ENCODE measurements around the gene P4HB.
A peak's percentile ranks its signal among the peaks of the same experiment; 100 is the strongest.

P4HB gene

DNA sequence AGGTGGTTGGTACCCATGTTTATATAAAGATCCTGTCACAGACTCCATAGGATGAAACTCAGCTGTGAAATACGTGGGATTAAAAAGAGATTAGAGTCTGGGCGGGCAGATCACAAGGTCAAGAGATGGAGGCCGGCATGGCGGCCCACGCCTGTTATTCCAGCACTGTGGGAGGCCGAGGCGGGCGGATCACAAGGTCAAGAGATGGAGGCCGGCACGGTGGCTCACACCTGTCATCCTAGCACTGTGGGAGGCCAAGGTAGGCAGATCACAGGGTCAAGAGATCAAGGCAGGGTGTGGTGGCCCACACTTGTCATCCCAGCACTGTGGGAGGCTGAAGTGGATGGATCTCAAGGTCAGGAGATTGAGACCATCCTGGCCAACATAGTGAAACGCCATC is 35.1 kb upstream of the P4HB start:
- DNase-seq = no peak

DNA sequence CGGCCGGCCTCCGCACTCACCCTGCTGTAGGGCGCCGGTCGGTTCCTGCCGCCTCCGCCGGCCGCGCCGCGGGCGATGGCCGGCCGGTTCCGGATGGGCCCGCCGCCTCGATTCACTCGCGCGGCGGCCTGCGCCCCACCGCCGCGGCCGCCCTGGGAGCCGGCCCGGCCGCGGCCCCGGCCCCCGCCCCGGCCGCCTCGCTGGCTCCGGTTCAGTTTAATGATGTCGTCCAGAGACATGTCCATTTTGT is 30.9 kb upstream of the P4HB start:
- no peak for DNase-seq

DNA sequence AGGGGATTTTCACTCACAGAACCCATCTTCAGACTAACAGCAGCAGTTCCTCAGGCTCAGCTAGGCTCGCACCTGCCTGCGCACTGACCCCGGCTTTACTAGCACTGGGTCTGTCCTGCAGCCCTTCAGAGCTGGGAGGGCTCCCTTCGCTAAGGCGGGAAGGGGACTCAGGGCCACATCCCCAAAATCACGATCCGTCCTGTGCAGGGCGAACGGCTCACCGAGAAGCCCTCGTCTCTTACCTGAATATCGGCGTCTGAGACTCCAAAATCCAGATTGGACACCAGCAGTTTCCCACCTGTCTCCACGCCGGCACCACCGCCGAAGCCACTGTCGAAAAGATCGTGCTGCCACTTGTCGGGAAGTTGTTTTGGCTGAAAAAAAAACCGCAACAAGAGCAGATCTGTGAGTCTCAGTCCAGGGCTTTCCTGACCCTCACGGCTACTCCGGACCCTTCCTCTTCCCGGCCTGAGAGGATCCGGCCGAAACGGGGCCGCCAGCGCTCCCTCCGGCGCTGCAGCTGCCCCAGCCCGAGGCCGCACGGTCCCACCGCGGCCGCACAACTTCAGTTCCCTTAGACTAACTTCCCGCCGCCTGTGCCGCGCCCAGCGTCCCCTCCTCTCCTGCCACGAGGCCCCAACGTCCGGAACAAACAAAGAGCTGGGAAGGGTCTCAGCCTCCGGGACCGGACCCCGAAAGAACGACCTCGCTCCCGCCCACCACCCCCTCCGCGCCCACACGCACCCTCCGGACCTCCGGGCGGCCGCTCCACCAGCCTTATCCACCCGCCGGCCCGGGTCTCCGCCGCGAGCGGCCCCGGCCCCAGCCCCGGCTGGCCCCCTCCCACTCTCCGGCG is 30.3 kb upstream of the P4HB start:
- no peak for DNase-seq

DNA sequence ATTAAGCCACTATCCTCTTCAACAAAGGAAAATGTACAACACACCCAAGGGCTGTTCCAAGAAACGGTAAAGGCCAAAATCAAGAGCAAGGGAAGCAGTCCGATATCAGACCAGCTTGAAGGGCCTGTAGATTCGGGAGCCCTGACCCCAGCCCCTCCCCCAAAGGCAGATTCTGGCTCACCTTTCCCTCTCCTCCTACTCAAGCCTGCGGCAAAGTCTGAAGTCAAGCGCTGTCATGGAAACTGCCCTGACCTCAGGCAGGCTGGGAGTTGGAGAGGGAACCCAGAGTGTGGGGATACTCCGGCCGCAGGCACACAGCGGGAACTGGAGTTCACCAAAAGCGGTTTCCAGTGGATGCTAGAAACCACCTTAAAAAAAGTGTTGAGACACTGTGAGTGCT is 29.3 kb upstream of the P4HB start:
- DNase-seq = no peak

DNA sequence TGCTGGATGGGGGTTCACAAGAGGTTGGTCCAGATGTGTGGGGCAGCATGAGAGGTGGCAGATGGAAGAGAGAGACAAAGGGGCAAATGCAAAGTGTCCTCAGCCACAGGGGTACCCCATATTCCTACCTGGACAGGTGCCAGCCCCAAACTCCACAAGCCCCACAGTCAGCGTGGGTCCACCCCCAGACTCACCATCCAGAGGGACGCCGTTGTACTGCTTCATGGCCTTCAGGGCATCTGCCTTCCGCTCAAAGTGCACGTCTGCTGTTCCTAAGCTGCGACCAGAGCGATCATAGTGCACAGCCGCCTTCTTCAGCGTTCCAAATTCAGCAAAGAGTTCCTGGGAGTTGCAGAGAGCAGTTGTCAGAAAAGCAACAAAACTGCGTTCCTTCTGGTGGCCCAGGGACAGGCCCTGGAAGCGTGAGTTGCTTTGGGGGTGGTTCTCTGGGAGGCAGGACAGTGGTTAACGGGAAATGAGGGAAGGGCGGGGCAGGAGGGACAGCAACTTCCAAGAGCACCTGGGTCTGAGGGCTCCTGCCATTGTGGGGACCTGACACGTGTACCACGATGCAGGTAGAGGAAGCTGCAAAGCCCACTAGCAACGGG is 28.8 kb upstream of the P4HB start:
- DNase-seq = no peak

DNA sequence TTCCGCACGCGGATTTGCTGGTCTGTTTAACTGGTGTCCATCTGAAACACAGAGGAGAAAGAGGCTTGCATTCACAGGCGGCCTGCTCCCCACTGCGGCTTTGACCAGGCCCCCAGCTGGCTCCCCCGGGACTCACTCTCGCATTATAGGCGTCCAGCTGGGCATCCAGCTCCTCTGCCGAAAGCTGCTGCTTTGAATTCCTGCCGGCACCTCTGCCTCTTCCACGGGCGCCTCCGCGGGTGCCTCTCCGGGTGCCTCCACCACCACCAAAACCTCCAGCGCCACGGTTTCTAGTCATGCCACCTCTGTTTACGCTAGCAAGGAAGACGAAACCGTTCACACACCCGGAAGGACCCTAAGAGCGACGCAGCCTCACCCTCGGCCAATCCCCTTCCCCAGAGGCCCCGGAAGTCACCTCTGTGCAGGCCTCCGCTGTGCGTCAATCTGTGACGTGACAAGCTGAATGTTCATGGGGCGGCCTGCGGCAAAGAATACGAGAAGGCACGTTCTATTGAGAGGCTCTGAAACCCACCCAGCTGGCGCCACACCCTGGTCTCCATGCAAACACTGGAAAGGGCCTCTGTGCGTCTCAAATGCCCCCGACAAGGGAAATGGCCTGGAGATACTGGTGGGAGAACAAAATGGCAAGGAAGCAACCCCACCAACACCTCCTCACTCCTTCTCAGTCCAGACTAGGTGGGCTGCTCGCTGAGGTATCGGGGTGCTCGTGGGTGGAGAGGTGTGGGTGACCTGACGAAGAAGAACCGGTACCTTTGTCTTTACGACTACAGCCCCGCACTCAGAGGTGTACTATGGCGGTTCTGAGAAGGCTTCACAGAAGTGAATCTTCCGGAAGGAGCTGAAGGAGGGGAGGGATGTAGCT is 28.0 kb upstream of the P4HB start:
- DNase-seq = no peak

DNA sequence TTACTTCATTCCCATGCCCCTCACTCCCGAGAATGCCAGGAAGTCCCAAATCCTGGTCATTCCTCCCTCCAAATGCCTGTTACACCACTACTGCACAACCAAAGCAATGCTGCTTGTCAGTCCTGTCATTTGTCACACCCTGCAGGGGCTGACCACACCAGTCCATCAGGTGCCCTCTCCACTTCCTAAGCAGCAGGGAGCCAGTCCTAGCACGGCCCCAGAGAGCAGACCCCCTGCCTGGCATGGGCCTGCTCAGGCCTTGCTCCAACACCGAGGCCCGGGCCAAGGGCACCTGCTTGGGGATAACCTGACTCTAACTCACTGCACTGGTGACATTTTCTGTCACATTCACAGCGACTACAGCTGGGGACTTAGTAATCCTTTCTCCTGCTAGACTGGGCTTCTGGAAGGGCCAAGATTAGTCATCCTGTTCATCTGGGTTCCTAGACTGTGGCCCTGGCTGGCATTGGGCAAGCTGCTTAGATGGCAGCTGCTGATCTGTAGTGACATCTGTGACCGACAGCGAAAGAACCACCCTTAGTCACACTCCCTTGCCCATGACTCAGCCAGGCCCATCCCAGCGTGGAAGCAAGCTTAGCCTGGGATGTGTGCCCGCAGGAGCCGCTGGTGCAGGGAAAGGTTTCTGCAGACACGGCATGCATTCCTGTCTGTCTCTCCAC is 25.7 kb upstream of the P4HB start:
- DNase-seq = peak; percentile 59 to 83

DNA sequence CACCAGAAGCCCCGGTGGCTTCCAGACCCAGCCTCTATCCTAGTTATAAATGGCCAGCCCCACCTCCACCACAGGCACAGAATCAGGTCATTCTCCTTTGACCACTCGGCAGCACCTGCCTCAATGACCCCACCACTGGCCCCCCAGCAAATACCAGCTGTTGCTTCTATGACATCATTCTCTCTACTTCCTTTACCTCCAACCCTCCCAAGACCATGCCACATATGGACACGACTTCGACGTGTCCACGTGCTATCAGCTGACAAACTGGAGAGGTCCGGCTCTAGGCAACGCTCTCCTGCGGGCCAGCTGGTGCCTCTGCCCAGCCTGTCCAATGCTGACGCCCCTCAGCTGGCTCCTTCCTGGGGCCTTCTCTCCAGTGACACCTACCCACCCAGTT is 25.1 kb upstream of the P4HB start:
- DNase-seq = no peak

DNA sequence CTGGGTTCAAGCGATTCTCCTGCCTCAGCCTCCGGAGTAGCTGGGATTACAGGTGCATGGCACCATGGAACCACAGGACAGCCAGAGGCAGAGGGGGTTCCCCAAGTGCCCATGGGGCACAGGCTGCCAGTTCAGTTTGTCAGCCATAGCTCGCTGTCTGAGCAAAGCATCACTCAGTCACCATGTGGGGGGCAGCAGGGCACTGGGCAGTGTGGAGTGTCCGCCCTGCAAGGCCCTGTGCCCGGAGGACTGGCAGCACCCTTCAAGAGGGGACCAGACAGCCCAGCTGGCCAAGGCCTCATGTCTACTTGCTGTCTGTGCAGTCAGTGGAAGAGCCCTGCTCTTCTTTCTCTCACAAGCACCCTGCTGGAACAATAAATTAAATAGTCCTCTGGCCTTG is 24.6 kb upstream of the P4HB start:
- DNase-seq = no peak

DNA sequence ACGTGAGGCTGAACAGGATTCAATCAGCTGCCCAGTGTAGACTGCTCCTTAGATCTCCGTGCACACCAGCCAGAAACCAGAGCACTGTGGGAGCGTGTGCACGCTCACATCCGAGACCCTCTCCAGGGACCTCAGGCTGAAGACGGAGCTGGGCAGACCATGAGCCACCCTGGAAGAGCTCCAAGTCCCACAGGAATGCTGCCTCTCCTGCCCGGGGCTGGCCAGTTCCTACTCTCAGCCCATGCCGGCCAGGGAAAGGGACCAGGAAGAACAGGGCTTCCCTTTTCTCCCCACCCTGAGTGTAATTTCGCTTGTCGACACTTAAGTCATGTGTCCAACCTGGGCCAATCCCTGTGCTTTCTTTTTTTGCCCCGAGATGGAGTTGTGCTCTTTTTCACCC is 24.2 kb upstream of the P4HB start:
- DNase-seq = no peak

DNA sequence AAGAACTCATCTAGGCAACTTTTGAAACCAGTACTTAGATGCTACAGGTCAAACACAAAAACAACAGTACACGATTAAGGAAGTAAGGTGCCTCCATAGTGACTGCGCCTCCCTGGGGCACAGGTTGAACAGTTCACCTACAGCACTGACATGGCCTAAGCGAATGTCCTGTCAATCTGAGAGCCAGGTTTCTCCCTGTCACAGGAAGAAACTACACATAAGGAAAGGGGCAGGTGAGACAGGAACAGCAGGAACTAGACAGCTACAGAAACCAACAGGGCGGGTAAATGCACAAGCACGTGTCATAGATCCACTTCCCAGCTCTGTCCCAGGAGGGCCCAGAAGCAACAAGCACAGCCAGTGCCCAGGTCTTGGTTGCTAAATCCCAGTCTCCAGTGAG is 18.8 kb upstream of the P4HB start:
- DNase-seq = no peak

DNA sequence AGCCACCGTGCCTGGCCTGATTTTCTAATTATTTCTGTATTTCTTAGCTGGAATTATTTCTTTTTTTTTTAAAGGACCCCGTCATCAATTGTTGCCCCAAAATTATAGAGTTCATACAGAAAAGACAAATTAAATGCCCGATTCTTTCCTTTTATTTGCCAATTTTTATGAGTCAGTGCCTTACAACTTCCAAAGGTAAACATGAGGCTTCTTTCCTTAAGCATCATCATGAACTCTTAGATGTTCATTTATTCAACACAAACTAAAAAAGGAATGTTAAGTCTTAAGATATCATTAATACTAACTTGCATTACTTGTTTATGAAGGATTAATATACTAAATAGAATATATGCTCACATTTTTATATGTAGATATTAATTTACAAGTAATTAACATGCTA is 18.0 kb upstream of the P4HB start:
- DNase-seq = no peak

DNA sequence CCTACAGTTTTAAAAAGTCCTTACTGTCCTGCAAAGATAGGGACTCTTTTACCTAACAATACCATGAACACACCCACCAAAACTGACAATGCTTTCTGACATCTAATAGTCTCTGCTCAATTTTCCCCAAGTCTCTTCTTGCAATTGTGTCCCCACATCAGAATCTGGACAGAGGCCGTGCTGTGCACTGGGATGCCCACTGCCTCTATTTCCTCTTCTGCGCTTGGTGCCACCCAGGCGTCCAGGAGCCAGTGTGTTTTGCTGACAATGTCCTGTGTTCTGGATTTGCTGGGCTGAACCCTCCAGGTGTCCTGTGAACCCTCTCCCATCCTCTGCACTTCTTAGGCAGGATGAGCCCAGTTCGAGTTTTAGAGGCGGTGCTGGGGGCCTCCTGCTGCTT is 17.2 kb upstream of the P4HB start:
- no peak for DNase-seq

DNA sequence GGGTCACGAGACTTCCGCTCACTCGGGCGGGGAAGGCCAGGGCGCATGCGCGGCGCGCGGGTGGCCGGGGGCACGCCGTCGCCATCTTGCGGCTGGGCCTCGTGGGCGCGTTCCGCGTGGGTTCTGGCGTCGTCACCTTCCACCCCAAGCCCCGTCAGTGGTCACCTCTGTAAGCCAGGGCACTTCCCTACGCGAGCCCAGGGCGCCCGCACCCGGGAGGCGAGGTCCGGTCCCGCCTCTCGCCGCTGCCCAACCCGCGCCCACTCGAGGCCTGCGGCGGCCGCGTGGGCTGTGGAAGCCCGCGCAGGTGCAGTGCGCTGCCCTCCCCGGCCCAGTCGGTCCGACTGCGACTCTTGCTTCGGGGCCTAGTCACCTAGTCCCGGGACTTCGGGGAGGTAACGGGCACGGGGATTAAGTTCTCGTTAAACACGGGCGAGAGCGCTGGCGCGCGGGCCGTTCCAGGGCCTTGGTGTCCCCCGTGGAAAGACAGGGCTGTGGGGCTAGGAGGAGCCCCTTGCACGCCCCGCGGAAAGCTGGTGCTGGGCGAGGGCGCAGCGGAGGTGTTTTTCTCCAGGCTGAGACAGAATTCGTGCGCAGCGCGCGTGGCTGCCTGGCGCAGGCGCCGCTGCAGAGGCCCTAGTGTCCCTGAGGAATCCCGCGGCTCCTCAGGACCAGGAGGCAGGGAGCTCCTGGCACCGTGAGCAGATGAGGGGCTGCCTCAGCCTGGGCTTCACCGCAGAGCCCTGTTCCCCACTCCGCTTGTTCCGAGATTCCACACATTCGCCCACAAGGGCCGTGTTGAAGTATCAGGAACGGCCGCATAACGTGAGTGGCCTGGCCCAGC is 11.3 kb upstream of the P4HB start:
- peak; percentile 94 to 95 for DNase-seq

DNA sequence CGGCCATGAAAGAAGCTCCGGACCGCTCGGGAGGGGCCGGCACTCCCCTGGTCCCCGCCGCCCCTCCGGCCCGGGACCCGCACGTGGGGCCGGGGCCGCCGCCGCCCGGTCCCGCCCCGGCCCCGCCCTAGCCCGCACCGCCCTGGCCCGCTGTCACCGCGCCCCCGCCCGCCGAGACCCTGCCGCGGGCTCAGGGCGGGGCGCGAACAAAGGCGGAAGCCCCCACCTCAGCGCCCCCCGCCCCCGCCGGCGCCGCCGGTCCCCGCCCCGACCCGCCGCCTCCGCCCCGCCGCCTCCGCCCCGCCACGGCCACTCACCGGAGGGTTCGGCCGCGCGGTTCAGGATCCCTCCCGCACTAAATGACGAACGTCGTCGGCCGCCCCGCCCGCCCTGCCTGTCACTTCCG is 10.6 kb upstream of the P4HB start, which contains the start of gene ARHGDIA:
Gene ARHGDIA, minus strand, starts transcription at position 357 of the 406 bp plus-strand sequence. CDS start 1,407 bp downstream, outside the sequence.
- DNase-seq = no peak

DNA sequence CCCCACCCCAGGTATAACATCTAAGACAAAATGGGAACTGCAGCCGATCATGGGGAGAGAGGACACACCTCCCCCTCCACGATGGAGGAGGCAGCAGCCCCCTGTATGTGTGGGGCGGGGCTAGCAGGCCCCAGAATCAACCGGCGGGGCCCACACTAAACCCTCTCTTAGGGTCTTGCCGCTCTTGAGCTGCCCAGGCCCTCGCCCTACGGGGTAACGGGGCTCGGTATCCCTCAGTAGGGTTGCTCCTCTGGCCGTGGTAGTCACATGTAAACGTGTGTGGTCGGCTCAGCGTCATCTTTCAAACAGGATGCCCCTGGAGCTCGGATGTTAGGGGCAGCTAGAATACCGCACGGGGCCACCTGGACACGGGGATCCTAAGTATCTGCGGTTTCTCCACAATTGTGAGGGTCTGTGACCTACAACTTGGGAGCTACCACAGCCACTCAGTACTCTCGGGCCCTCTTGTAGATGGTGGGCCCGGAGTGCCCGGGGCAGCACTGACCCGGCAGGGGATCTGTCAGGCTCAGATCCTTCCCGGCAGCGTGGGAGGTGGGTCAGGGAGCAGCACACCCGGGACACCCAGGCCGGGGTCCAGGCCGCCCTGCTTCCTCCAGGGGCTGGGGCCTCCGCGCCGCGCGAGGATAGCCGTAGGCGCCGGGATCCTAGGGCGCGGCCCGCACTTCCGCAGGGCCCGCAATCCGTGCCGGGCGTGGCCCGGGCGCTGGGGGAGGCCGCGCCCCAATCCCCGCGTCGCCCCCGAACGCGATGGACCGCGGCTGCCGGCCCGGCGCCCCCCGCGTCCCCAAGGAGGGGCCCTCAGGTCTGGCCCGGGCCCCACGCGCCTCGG is 10.0 kb upstream of the P4HB start:
- DNase-seq = peak in 1 of 2 experiments; percentile 66

DNA sequence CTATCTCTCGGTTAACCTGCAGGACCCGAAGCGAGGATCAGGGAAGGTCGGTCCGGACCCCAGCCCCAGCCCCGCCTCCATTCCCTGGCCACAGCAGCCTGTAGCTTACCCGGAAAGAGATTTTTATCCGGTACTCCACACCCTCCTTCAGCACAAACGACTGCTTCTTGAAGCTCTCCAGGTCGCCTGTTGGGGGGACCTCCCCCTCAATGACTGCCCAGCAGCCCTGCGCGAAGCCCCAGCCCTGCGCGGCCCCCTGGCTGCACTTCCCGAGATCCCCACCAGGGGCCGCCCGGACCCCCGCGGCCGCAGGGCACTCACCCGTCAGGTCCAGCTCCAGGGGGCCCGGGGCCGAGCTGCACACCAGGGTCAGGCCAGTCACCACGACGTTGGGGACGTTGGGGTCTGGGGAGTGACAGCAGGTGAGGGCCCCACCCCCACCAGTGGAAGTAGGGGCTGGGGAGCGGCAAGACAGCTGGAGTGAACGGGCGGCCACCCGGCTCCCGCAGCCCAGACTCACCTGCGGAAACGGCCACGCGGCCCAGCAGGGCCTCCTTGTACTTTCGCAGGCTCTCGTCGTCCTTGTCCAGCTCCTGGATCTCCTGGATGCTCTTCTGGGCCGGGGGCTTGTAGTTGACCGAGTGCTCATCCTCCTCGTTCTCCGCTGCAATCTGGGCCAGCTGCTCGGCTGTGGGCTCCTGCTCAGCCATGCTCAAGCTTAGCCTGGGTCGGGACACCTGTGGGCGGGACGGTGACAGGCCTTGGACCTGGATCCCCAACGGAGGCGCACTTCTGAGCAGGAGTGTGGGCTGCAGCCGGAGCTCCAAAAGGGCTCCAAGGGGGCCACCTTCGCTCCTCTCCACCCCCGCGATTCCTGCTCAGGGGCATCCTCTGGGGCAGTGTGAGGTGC is 9.1 kb upstream of the P4HB start:
- peak in 1 of 2 experiments; percentile 66 for DNase-seq

DNA sequence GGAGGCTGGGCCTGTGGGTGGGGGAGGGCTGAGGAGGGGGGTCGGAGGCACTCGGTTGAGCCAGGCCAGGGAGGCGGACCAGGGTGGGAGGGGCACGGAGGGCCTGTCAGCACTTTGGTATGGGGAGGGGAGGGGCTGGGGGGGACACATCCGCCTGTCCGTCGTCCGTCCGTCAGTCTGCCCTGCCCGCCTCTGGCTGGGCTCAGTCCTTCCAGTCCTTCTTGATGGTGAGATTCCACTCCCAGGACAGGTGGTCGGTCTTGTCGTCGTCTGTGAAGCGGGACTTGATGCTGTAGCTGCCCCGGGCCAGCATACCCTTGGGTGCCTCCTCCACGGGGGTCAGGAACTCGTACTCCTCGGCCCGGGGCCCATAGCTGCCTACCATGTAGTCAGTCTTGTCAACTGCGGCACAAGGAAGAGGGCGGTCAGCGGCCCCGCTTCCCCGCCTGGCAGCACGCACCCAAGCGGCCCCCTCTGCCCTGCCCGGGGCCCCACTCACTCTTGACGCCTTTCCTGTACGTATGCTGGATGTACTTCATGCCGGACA is 8.4 kb upstream of the P4HB start:
- peak in 1 of 2 experiments; percentile 58 for DNase-seq

DNA sequence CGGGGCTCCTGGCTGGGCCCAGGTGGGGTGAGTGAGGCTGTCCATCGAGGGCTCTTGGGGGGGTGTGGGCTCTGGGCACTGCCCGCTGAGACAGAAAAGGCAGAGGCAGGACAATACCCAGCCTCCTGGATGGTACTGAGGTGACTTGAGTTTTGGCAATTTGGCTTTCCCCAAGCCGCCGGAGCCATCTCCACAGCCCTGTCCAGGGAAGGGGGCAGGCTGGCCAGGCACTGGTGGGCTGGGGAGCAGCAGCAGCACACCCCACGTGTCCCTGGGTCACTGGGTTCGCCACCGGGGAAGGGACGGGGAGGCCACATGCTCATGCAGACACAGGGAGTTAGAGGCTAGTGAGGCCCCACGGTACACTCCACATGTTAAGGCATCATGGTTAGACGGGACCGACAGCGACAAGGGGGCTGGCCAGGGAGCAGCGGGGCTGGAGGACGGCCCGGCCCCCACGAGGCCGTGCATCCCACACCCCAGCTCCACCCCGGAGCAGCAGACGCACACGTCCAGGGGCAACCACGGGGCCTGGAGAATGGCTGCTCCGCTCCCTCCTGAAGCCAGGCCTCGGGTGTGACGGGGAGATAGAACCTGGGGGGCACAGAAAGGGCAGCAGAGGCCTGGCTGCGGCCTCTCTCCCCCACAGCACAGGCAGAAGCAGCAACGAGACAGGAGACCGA is 7.8 kb upstream of the P4HB start:
- no peak for DNase-seq
